WERI-Rb-1 (cell line): ENCODE measurements around the gene MSRB3.

Experiments
- DNase-seq: peaks from one replicate; pipeline ENCODE4 v3.0.0-alpha.2; 2020
- H3K27ac ChIP-seq: fragments of 250-450 bp; sonication (Bioruptor Pico); 2 replicates; pipeline ENCODE4 v1.5.1; 2020; ENCODE audit warnings: mild to moderate bottlenecking, moderate library complexity
- H3K27me3 ChIP-seq: fragments of 250-450 bp; sonication (Bioruptor Pico); 2 replicates; pipeline ENCODE4 v1.5.1; 2021; ENCODE audit warnings: mild to moderate bottlenecking, low read depth, moderate library complexity; ENCODE audit not compliant: insufficient read depth, severe bottlenecking
- H3K36me3 ChIP-seq: fragments of 250-450 bp; sonication (Bioruptor Pico); 2 replicates; pipeline ENCODE4 v1.5.1; 2020; ENCODE audit warnings: mild to moderate bottlenecking, moderate library complexity
- H3K4me3 ChIP-seq: 2 replicates; pipeline ENCODE4 v1.5.1; 2011; ENCODE audit warnings: low read depth, mild to moderate bottlenecking, control low read depth, low read length
- H3K9me3 ChIP-seq: fragments of 250-450 bp; sonication (Bioruptor Pico); 2 replicates; pipeline ENCODE4 v1.5.1; 2021; ENCODE audit warnings: mild to moderate bottlenecking, moderate library complexity; ENCODE audit not compliant: severe bottlenecking
- TF ChIP-seq, protein P1 (sequence below): IDR thresholded peaks from 2 replicates; pipeline ENCODE4 v1.5.1; 2011; ENCODE audit warnings: low read depth, mild to moderate bottlenecking, control low read depth, inconsistent platforms, low read length

Gene MSRB3

DNA sequence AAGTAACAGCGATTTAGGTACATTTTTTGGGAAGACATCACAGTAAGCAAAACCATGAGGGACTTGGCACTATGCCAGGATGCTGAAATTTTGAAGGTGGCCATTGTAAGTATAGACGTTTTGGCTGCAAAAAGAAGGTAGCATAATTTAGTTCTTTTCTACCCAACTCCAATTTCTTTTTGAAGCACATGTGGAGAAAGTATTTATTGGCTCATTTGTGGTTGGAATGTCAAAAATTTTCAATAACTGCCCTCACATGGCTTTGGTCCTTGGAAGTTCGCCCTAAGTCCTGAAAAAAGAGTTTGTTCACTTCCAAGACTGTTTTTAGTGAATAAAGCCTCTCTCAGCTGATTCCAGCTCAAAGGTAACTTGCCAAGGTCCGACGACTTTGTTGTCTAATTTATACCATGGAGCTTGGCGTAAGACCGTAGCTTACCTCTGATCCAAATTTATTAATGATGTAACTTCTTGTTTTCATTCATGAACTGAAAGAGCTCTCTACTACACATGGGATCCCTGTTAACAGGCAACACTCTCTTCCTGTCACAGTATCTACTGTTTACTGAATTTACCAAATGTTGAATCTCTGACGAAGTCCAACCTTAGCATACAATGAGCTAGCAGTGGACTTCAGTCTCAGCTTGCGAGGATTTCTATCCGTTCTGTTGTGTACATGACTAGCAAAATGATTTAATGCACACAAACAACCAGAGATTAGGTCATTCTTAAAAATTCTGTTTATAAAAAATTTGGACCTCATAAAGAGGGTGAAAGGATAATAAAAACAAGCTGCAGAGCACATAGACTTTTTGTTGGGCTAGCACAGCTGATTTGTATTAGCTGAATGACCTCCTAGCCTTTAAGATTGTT is 49.0 kb downstream of the MSRB3 start:
- H3K36me3 ChIP-seq: no peaks in the 10 kb centered on the region
- H3K9me3 ChIP-seq: no peaks in the 10 kb centered on the region
- no peak overlapping the region for H3K27ac ChIP-seq
- DNase-seq: no peak
- H3K4me3 ChIP-seq: no peak overlapping the region
- TF ChIP-seq, protein P1, sequence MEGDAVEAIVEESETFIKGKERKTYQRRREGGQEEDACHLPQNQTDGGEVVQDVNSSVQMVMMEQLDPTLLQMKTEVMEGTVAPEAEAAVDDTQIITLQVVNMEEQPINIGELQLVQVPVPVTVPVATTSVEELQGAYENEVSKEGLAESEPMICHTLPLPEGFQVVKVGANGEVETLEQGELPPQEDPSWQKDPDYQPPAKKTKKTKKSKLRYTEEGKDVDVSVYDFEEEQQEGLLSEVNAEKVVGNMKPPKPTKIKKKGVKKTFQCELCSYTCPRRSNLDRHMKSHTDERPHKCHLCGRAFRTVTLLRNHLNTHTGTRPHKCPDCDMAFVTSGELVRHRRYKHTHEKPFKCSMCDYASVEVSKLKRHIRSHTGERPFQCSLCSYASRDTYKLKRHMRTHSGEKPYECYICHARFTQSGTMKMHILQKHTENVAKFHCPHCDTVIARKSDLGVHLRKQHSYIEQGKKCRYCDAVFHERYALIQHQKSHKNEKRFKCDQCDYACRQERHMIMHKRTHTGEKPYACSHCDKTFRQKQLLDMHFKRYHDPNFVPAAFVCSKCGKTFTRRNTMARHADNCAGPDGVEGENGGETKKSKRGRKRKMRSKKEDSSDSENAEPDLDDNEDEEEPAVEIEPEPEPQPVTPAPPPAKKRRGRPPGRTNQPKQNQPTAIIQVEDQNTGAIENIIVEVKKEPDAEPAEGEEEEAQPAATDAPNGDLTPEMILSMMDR: no peak
- no peaks in the 10 kb centered on the region for H3K27me3 ChIP-seq

DNA sequence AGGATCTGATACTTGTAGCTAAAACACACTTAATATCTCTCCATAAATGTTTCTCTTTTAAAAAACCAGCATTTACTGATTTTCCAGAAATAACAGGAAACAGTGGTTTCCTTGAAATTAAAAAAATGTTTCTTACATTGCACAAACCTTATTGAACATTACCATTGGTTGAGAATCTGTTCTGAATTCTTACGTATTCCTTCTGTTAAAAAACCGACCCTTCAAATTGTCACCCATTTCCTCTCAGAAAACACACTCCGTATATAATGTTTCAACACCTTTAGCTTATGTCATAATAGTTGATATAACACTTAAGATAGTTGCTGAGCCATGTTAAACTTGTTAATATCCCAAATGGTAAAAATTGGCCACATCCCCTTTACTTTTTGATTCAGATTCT is 51.2 kb downstream of the MSRB3 start:
- Histone ChIP-seq H3K27me3 (no peaks in the 10 kb centered on the region), H3K9me3 (no peaks in the 10 kb centered on the region), H3K27ac (no peak overlapping the region), H3K36me3 (no peaks in the 10 kb centered on the region), H3K4me3 (no peak overlapping the region)
- TF ChIP-seq, protein P1: no peak
- no peak for DNase-seq

DNA sequence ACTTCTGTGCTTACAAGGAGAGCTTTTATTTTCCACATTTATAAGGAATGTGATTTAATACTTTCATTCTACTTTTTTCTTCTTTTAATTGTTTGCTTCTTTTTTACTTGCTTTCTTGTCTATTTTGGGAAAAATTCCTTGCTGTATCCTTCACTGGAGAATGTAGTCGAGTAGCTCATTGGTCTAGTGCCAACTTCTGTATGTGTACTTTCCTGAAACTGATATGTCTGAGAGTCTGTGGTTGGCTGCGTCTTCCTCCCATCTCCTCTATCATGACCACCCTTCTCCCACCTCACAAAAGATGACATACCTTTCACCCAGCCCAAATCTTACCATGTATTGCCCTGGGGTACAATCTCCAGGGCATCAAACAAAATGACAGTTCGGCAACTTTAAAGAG is 51.8 kb downstream of the MSRB3 start:
- Histone ChIP-seq H3K36me3 (no peaks in the 10 kb centered on the region), H3K27ac (no peak overlapping the region), H3K27me3 (no peaks in the 10 kb centered on the region), H3K9me3 (no peaks in the 10 kb centered on the region), H3K4me3 (no peak overlapping the region)
- DNase-seq: no peak
- TF ChIP-seq, protein P1: no peak

DNA sequence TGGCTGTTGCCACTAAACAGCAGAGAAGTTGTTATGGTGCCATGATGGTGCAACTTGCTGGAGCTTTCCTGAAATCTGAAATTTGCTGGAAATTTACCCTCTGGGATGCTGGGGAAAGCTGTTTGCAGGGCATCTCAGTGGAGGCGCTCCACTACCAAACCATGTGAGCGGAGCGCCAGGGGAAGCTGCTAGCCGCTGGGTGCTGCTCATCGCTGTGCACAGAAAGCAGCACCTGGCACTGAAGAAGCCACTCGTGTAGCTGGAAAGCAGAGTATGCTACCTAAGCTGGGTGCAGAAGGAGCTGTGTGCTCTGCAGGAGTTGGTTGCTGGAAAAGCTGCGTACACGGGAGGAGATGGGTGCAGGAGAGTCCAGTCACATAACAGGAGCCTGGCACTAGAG is 53.0 kb downstream of the MSRB3 start:
- no peaks in the 10 kb centered on the region for H3K9me3 ChIP-seq
- no peak overlapping the region for H3K4me3 ChIP-seq
- TF ChIP-seq, protein P1: no peak
- no peak overlapping the region for H3K27ac ChIP-seq
- no peak for DNase-seq
- no peaks in the 10 kb centered on the region for H3K27me3 ChIP-seq
- no peaks in the 10 kb centered on the region for H3K36me3 ChIP-seq

DNA sequence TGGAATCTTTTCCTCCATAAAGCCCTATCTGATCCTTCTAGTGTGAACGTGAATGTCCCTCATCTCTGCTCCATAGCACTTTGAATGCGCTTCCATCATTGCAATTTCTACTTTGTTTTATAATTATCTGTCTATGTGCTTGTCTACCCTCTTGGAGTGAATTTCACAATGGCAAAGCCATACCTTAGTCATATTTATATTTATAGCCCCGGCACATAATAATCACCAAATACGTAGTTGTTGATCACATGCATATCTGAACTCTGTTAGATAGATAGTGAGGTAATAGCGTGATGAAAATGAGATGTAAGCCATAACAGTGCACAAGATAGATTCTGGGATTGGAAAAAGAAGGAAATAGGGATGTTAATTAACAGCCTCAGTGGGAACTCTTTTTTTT is 55.2 kb downstream of the MSRB3 start:
- no peak overlapping the region for H3K27ac ChIP-seq
- H3K9me3 ChIP-seq: no peaks in the 10 kb centered on the region
- H3K4me3 ChIP-seq: no peak overlapping the region
- no peak for DNase-seq
- no peaks in the 10 kb centered on the region for H3K27me3 ChIP-seq
- TF ChIP-seq, protein P1: no peak
- H3K36me3 ChIP-seq: no peaks in the 10 kb centered on the region

DNA sequence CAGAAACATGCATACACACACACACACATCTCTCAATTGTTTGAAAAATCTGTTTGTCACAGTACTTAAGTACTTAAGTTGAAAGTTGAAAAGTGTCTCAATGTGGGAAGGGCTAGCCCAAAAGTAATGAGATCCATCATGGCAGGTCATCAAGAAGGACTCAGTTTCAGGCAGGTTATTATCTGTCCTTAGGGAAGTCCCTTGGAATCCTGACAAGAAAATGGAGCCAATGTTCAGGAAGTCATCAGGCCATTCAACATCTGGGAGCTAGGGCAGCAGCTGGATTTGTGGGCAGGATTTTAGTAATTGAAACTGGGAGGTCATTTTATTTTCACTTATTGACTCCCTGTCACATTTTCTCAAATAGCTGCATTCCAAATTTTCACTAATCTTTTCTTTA is 56.0 kb downstream of the MSRB3 start:
- no peaks in the 10 kb centered on the region for H3K36me3 ChIP-seq
- no peaks in the 10 kb centered on the region for H3K9me3 ChIP-seq
- DNase-seq: no peak
- no peak overlapping the region for H3K27ac ChIP-seq
- H3K4me3 ChIP-seq: no peak overlapping the region
- TF ChIP-seq, protein P1: no peak
- H3K27me3 ChIP-seq: no peaks in the 10 kb centered on the region
